MCF 10A (cell line): ENCODE measurements around the gene CHRM5. TPM values are rescaled to one million over a fixed set of nuclear protein-coding genes. Genes with fewer than 3 reads are reported as not detected.

Experiments
- BruUV-seq: library from RNA; stranded (reverse); fragments of 400-500 nt; replicated peaks from 2 replicates; lab custom pipeline; 2021; lab: Mats Ljungman, UMichigan
- CTCF ChIA-PET: fragments of 300-600 bp; sonication (Branson Sonifier 250); formaldehyde crosslinking; extraction: SDS; loops from one replicate; lab custom pipeline; 2021; ENCODE audit warnings: antibody characterized with exemption, inconsistent platforms; lab: Yijun Ruan, JAX
- POLR2A ChIA-PET: fragments of 300-600, 350-650 bp; sonication (Branson Sonifier 250); formaldehyde crosslinking; extraction: SDS; loops from one replicate; lab custom pipeline; 2020; ENCODE audit warnings: antibody characterized with exemption, inconsistent platforms; lab: Yijun Ruan, JAX
- DNase-seq: peaks from one replicate; pipeline ENCODE4 v3.0.0-alpha.2; 2018; ENCODE audit not compliant: unreplicated experiment
- H3K27ac Mint-ChIP-seq: one replicate; pipeline ENCODE4 v1.8.0; 2022; ENCODE audit warnings: mild to moderate bottlenecking, low read depth, mixed read lengths; ENCODE audit not compliant: unreplicated experiment
- H3K27me3 Mint-ChIP-seq: one replicate; pipeline ENCODE4 v1.8.0; 2022; ENCODE audit warnings: mixed read lengths; ENCODE audit not compliant: insufficient read depth, unreplicated experiment
- H3K36me3 Mint-ChIP-seq: one replicate; pipeline ENCODE4 v1.8.0; 2022; ENCODE audit warnings: mild to moderate bottlenecking, moderate library complexity, mixed read lengths; ENCODE audit not compliant: insufficient read depth, unreplicated experiment
- H3K4me1 Mint-ChIP-seq: one replicate; pipeline ENCODE4 v1.8.0; 2022; ENCODE audit warnings: mixed read lengths; ENCODE audit not compliant: insufficient read depth, unreplicated experiment
- H3K4me3 Mint-ChIP-seq: one replicate; pipeline ENCODE4 v1.8.0; 2022; ENCODE audit warnings: mild to moderate bottlenecking, moderate library complexity, mixed read lengths; ENCODE audit not compliant: unreplicated experiment
- H3K9me3 Mint-ChIP-seq: one replicate; pipeline ENCODE4 v1.8.0; 2022; ENCODE audit warnings: mixed read lengths; ENCODE audit not compliant: unreplicated experiment
- CTCF ChIP-seq: fragments of 200-600 bp; IDR thresholded peaks from one replicate; pipeline ENCODE4 v1.8.0; 2022; ENCODE audit warnings: antibody characterized with exemption, mild to moderate bottlenecking; ENCODE audit not compliant: unreplicated experiment
- intact Hi-C: fragments of 100-400 bp; cut with micrococcal nuclease; formaldehyde crosslinking; loops from 2 replicates; pipeline ENCODE4 v1.14.1; 2022
- total RNA-seq: library from RNA; stranded (reverse); gene quantifications from 2 replicates; pipeline ENCODE4 v1.2.3, GENCODE V29; 2022

The CHRM5 gene
- total RNA-seq, 1 experiment from 2014 or later, result not detected

- ChIA-PET POLR2A (interaction anchor here (0.7 to 2.2 kb wide), 6 partner anchors 8 to 477 kb away, joined by 3 to 11 read pairs (median 3); partner anchors contain the start of genes EMC7, KATNBL1 and PGBD4), CTCF (interaction anchor here (0.5 to 3.7 kb wide), 22 partner anchors 8 to 509 kb away, joined by 3 to 46 read pairs (median 4); partner anchors contain the start of genes EMC4, EMC7, KATNBL1 and LPCAT4)
- no peaks in the 10 kb centered on the region for H3K27me3 Mint-ChIP-seq
- no peak overlapping the region for H3K27ac Mint-ChIP-seq
- H3K36me3 Mint-ChIP-seq, result peaks cover 6% of the 10 kb centered on the region
- no peak overlapping the region for H3K4me3 Mint-ChIP-seq
- DNase-seq, result peak; percentile 59
- peak; percentile 64 for TF ChIP-seq CTCF
- no peaks in the 10 kb centered on the region for H3K4me1 Mint-ChIP-seq
- no TSS peak for BruUV-seq
- H3K9me3 Mint-ChIP-seq, result no peaks in the 10 kb centered on the region
- intact Hi-C loops, result loop anchor here (1.0 kb wide), 3 partner anchors 100 to 478 kb away; partner anchors contain the start of genes KATNBL1 and LPCAT4
Observed at GRCh38 chr15:34109797-34110663, 141.7 kb downstream of the CHRM5 start.

GRCh38 chr15:34111488-34111887, 143.2 kb downstream of the CHRM5 start:
- Mint-ChIP-seq H3K9me3 (no peaks in the 10 kb centered on the region), H3K27ac (no peak overlapping the region), H3K27me3 (no peaks in the 10 kb centered on the region), H3K36me3 (peaks cover 6% of the 10 kb centered on the region), H3K4me3 (no peak overlapping the region), H3K4me1 (no peaks in the 10 kb centered on the region)
- POLR2A ChIA-PET, result interaction anchor here (0.7 to 2.2 kb wide), 3 partner anchors 10 to 98 kb away, joined by 4 to 11 read pairs (median 5); partner anchors contain the start of gene KATNBL1
- BruUV-seq, result no TSS peak
- CTCF ChIA-PET, result interaction anchor here (0.6 to 3.7 kb wide), 11 partner anchors 9 to 703 kb away, joined by 3 to 46 read pairs (median 5); partner anchors contain the start of genes KATNBL1 and LPCAT4
- intact Hi-C loops, result no loop called here
- DNase-seq, result no peak
- no peak for TF ChIP-seq CTCF

- no peak for TF ChIP-seq CTCF
- BruUV-seq, result no TSS peak
- peaks cover 6% of the 10 kb centered on the region for H3K36me3 Mint-ChIP-seq
- ChIA-PET CTCF (interaction anchor here (0.6 to 0.7 kb wide), 2 partner anchors 210 to 1226 kb away, joined by 3 read pairs; no protein-coding TSS in a partner anchor), POLR2A (interaction anchor here (1.4 kb wide), 1 partner anchor 14 kb away, joined by 3 read pairs; no protein-coding TSS in a partner anchor)
- no peaks in the 10 kb centered on the region for H3K9me3 Mint-ChIP-seq
- no peak overlapping the region for H3K4me3 Mint-ChIP-seq
- no peak overlapping the region for H3K27ac Mint-ChIP-seq
- intact Hi-C loops, result no loop called here
- H3K4me1 Mint-ChIP-seq, result no peaks in the 10 kb centered on the region
- no peak for DNase-seq
- H3K27me3 Mint-ChIP-seq, result no peaks in the 10 kb centered on the region
Observed at GRCh38 chr15:34114215-34114614, 145.9 kb downstream of the CHRM5 start.

GRCh38 chr15:34114739-34115138, 146.4 kb downstream of the CHRM5 start:
- ChIA-PET POLR2A (interaction anchor here (0.5 to 1.4 kb wide), 2 partner anchors 13 to 64 kb away, joined by 3 read pairs; no protein-coding TSS in a partner anchor), CTCF (no interaction called here)
- Mint-ChIP-seq H3K27me3 (no peaks in the 10 kb centered on the region), H3K27ac (no peak overlapping the region), H3K4me3 (no peak overlapping the region), H3K36me3 (peaks cover 6% of the 10 kb centered on the region), H3K4me1 (no peaks in the 10 kb centered on the region), H3K9me3 (no peaks in the 10 kb centered on the region)
- DNase-seq, result no peak
- no TSS peak for BruUV-seq
- TF ChIP-seq CTCF, result no peak
- intact Hi-C loops, result no loop called here
